NT2/D1 (cell line): Measurements from ENCODE around the gene GPM6B.

ENCODE experiments used
- SUZ12 ChIP-seq: IDR thresholded peaks from 2 replicates; pipeline ENCODE4 v1.6.1; 2011; ENCODE audit not compliant: insufficient read length, insufficient read depth; ENCODE audit errors: extremely low read depth
- ZNF274 ChIP-seq: IDR thresholded peaks from 2 replicates; pipeline ENCODE4 v1.6.1; 2011; ENCODE audit warnings: mild to moderate bottlenecking, low read depth, low read length

- TF ChIP-seq SUZ12 (no peak), ZNF274 (no peak)
Observed at GRCh38 chrX:13836575-13836974, 19.7 kb upstream of the GPM6B start.
